Measurements from ENCODE around the gene CEP162.

DNA sequence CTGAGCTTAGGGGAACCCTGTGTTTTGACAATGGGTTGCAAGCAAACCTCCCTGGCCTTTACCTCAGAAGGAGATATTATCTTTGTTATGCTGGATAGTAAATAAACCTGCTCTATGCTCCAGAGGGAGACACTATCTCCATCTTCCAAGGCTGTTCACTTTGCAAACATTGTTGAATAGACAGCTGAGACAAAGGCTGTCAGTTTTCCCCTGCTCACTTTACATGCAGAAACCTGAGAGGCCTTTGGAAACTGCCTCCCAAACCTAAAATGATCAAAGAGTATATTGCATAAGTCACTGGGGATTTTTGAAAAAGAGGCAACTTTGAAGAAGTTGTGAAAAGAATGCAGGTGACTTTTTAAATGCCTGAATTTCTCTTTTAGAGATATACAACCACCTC is 132.3 kb downstream of the CEP162 start:
- TF ChIP-seq CTCF (IDR thresholded peaks at IDR 0.05) (no peak), SMAD3 (CRISPR knock-in tag; IDR thresholded peaks at IDR 0.05; ENCODE audit: borderline replicate concordance) (no peak), ATF3 (CRISPR knock-in tag; conservative IDR thresholded peaks at IDR 0.05) (no peak), MXD4 (CRISPR knock-in tag; IDR thresholded peaks at IDR 0.05; ENCODE audit: borderline replicate concordance) (no peak), NR3C1 (CRISPR knock-in tag; conservative IDR thresholded peaks at IDR 0.05; ENCODE audit: low read depth) (no peak), CREM (CRISPR knock-in tag; IDR thresholded peaks at IDR 0.05) (no peak), USF2 (CRISPR knock-in tag; IDR thresholded peaks at IDR 0.05) (no peak), E2F5 (CRISPR knock-in tag; IDR thresholded peaks at IDR 0.05) (no peak), ATF1 (CRISPR knock-in tag; IDR thresholded peaks at IDR 0.05) (no peak), ATF6 (CRISPR knock-in tag; IDR thresholded peaks at IDR 0.05) (no peak), ESRRA (CRISPR knock-in tag; IDR thresholded peaks at IDR 0.05; ENCODE audit: borderline replicate concordance) (no peak)
- TF ChIP-seq, protein P1, sequence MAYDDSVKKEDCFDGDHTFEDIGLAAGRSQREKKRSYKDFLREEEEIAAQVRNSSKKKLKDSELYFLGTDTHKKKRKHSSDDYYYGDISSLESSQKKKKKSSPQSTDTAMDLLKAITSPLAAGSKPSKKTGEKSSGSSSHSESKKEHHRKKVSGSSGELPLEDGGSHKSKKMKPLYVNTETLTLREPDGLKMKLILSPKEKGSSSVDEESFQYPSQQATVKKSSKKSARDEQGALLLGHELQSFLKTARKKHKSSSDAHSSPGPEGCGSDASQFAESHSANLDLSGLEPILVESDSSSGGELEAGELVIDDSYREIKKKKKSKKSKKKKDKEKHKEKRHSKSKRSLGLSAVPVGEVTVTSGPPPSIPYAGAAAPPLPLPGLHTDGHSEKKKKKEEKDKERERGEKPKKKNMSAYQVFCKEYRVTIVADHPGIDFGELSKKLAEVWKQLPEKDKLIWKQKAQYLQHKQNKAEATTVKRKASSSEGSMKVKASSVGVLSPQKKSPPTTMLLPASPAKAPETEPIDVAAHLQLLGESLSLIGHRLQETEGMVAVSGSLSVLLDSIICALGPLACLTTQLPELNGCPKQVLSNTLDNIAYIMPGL (CRISPR knock-in tag; IDR thresholded peaks at IDR 0.05), result no peak

Measured in WTC11 (cell line).